GM18526 (cell line): ENCODE results near the gene JAKMIP2.

ENCODE experiments used
- POLR2A ChIP-seq: IDR thresholded peaks from 3 replicates; pipeline ENCODE4 v1.6.1; 2011; ENCODE audit not compliant: insufficient read length; ENCODE audit errors: extremely low read depth

JAKMIP2 gene

GRCh38 chr5:147544556-147544955, 238.0 kb downstream of the JAKMIP2 start:
- no peak for TF ChIP-seq POLR2A

- no peak for TF ChIP-seq POLR2A
Observed at GRCh38 chr5:147539053-147539452, 243.5 kb downstream of the JAKMIP2 start.

GRCh38 chr5:147538236-147538635, 244.3 kb downstream of the JAKMIP2 start:
- no peak for TF ChIP-seq POLR2A
